Measurements from ENCODE around the gene PTPRN.
A peak's percentile ranks its signal among the peaks of the same experiment; 100 is the strongest.
"Not testable (repeated sequence)": the region's sequence is repeated elsewhere in the genome, so short reads cannot be mapped to it uniquely, and the experiment has no call there.

PTPRN gene

DNA sequence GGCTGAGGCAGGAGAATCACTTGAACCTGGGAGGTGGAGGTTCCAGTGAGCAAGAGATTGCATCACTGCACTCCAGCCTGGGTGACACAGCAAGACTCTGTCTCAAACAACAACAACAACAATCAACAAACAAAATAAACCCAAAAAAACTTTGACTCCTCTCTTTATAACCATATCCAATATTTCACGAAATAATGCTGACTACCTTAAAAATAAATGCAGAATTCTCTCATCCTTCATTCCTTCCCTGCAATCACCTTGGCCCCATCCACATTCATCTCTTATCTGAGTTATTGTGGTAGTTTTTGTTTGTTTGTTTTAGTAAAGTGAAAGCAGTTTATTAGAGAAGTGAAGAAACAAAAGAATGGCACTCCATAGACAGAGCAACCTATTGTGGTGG, 3.2 kb downstream of the PTPRN start:
- no peak for DNase-seq

DNA sequence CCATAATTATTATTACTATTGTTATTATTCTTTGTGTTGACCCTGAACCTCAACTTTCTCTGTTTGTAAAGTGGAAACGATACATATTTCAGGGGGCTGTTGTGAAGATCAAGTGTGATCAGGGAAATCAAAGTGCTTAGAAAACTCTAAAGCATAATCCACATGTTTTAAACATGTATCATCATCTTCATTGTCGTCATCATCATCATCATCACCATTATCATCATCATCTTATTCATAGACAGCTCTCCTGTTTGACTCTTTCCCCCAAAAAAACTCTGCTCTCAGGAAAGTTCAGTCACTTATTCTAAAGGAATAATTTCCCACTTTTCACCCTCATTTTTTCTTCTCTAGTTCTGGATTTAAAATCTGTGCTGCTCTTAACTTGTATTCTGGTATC, 5.0 kb downstream of the PTPRN start:
- DNase-seq = no peak

DNA sequence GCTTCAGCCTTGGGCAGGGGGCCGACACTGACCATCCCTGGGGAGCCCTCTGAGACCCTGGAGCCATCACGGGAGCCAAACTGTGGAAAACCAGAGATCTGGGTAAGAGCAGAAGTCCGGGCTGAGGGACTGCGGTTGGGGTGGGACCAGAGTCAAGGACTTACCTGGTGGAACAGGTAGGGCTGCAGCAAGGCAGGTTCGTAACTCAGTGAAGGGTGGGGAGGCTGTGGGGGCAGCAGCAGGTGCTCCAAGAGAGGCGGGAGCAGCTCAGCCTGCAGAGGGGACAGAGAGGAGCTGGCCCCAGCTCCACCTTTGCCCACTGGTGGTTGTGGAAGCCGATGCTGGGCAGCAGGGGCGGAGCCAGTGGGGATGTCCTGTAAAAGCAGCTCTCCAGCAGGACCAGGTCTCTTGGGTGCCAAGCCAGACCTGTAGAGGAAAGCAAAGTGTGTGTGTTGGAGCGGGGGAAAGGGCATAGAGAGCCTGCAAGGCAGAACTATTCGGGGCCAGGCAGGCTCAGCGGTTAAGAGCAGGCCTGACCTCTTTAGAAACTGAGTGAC, 6.7 kb downstream of the PTPRN start:
- no peak for DNase-seq

DNA sequence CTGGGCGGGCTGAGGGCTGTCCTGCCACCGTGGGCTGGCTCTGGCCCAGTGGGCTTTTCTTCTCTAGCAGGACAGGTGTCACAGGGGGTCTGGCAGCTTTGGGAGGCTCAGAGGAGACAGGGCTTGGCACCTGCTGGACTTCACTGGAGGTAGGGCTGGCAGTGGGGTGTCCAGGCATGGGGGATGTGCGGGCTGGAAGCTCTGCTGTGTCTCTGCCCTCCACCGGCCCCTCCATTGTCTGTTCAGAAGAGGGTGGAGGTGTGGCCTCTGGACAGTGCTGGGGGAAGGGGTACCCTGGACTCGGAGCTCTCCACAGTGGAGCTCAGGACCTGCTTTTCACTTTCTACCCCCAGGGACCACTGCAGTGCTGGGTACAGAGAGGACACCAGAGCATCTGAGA, 9.2 kb downstream of the PTPRN start:
- DNase-seq = no peak

DNA sequence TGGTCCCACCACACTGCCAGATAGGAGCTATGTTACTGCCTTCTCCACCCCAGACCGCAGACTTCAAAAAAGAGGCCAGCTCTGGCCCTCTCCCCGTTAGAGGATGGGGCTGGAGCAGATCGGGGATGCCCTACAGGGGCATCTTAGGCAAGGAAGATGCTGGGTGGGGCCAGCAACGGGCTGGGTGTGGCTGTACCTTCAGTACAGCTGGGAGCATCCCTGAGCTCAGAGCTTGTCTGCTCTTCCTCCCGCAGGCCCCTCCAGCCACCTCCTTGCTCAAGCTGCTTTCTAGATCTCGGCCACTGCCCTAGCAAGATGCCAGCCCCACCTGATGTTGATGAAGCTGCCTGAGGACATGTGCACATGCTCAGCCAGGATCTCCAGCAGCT, 9.8 kb downstream of the PTPRN start:
- DNase-seq = no peak

DNA sequence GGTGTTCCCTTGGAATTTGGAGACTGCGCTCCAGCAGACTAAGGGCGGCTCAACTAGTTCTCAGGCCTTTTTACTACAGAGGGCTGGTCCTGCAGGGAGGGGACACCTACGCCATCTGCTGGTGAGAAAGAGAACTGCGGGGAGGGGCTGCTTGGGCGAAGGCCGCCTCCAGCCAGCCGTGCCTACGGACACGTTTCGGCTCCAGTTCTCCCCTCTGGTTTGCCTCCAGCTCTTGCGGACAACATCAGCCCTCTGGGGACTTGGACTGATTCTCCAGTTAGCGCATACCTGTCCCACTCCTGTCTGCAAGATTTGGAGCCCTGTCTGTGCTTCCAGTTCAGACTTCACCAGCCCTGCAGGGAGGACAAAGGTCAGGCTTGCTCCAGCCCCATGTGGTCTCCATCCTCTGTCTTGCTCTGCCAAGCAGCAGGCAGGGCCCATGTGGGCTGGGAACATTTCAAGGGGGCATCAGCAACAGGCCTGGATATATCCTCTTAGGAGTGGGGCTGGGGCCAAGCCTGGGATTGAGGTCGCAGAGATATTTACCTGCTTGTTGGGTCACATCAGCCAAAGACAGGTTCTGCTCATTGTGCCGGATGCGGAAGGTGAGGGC, 10.3 kb downstream of the PTPRN start:
- DNase-seq = peak; percentile 53

DNA sequence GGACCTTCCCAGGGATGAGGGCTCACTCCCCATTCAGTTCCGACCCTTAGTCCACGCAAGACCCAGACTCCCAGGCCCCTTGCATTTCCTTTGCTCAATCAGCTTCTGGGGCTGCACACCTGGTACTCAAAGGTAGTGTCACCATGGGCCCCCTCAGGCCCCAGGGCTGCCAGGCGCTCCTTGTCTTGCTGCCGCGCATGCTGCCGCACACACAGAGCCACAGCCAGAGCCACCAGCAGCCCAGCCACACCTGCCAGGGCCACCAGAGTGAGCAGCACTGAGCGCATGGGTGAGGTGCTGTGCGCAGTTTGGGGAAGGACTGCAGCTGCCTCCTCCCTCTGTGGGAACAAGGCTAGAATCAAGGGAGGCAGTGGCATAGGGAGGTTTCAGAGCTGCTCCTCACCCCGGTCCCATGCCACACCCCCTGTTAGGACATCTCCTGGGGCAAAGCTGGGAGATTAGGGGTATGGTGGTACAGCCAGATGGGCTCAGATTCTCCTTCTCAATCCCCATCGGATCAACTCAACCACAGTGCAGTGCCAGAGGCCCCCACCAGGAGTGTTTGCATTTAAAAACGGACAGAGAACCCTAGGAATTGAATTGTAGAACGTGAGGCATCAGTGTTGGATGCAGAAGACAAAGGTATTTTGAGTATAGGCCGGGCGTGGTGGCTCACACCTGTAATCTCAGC, 11.3 kb downstream of the PTPRN start:
- DNase-seq = no peak

DNA sequence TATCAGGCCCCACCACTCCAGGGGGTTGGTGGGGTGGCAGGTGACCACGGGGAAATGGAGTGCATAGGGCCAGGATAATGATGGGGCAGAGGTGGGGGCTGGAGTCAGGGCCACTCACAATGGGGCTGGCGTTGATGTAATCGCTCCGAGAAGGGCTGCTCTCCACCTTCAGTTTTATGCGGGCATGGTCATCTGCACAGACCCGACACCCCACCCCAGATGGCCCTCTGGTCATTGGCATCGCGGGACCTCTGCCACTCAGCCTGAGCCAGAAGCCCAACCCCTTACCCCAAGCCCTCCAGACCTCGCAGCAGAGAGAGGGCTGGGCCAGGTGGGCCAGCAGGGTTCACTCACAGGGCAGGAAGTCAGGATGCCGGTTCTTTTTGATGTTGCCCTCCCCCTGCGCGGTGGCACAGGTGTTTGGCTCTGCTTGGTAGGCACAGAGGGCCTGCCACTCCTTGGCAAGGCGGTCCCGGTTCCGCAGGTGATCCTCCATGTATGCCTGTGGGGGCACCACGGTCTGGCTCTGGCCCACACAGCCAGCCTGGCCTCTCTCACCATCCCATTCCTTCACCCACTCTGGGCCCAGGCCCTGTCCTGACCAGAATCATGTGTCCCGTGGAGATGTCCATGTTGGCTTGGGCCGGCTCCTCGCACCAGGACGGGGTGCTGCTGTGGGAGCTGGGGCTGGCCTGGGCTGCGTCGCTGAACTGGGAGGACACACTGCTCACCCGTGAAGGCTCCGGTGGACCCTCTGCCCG, 12.4 kb downstream of the PTPRN start:
- no peak for DNase-seq

DNA sequence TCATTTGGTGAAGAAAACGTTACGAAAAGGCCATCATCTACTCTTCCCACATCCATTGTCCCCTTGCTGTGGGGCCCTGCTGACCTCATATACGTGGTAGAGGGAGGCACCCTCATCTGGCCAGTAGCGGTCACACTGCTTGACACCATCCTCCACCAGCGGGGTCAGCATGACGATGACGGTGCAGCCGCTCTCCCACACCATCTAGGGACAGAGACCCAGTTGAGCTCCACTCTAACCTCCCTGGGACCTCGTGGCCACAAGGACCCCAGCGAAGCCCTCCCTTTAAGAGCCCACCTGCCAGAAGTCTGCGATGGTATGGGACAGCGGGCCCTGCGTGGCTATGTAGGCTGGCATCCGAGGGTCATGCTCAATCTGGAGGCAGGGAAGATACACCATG, 13.1 kb downstream of the PTPRN start:
- no peak for DNase-seq

DNA sequence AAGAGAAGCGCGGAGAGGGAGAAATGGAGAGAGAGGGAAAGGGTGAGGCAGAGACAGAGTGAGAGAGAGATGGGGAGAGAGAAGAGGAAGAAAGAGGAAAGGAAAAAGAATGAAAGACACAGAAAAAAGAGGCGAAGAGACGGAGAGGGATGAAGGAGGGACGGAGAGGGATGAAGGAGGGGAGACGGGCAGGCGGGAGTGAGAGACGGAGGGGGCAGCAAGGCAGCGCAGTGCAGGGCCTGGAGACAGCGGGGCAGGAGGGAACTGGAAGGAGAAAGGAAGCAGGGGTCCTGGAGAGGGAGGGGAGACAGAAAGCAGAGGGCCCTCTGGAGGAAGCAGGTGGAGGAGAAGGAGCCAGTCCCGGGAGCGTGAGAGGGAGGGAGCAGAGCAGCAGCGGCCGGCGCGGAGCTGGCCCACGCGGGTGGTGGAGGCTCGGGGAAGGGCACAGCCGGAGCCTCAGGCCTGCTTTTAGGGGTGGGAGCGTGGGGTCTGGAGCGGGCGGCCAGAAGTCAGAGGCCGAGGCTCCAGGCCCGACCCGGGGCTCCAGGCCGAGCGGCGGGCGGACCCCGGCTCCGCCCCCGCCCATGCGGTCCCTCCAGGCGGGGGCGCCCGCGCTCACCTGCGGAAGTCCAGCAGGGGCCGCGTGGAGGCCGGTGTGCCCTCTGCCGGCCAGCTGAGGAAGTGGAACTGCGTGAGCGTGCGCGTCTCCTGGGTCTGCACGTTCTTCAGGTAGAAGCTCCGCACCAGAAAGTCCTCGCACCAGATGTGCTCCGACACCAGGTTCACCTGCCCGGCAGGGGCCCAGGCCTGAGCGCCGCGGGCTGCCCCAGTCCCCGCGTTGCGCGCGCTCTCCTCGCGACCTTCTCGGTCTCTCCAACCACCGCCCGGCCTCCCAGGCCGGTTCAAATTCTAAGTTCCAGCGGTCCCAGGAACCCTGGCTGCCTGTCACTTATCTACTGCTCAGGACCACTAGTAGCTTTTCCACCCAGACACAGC, 14.5 kb downstream of the PTPRN start:
- DNase-seq = peak; percentile 73

DNA sequence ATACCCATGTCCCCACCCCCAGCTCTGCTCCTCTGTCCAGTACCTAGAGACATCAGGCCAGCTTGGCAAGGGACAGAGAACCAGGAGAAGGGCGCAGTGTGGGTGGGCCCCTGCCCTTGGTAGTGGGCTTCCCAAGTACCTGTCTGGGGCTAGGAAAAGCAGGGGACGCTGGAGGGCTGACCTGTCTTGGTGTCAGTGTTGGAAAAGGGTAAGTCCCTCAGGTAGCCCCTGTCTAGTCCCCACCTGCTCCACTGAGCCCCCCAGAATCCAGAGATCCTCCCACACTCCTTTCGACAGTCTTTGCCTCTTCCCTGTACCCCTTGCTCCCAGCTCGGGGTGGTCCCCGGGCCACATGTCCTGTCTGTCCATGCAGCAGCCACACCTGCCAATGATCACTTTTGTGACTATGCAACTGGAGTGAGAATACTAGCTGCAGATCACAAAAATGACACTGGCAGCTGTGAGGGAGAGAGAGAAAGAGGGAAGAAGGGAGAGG, 15.4 kb downstream of the PTPRN start:
- DNase-seq = no peak

DNA sequence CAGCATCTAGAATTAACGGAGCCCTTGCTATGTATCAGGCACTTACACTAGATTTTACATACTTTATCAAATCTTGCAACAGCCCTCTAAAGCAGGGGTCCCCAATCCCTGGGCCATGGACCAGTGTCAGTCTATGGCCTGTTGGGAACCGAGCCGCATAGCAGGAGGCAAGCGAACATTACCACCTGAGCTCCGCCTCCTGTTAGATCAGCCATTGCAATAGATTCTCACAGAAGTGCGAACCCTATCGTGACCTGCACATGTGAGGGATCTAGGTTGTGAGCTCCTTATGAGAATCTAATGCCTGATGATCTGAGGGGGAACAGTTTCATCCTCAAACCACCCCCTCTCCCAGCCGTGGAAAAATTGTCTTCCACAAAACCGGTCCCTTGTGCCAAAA, 16.6 kb downstream of the PTPRN start:
- no peak for DNase-seq

DNA sequence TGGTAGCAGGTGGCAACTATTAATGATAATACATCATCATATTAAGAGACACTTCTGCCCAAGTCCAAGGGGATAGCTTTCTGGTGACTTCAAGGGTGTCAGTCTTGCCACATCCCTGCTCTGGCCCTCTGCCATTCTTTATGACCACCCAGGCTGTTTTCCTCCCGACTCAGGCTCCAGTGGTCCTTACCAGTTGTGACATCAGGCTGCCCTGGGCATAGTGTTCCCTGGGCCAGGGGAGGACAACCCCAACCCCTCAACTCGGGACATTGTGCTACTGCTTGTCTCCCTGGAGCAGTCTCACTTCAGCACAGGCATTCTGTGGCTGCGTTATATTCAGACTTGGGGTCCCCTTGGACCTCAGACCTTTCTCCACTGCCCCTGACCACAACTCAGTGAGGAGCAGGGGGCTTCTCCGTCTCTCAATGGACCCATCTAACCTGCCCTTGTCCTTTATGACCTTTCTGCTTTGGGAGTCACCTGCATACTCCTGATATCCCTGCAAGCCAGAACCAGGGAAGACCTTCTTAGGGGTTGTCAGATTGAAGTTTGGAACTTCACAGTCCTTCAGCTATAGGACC, 17.2 kb downstream of the PTPRN start:
- no peak for DNase-seq

DNA sequence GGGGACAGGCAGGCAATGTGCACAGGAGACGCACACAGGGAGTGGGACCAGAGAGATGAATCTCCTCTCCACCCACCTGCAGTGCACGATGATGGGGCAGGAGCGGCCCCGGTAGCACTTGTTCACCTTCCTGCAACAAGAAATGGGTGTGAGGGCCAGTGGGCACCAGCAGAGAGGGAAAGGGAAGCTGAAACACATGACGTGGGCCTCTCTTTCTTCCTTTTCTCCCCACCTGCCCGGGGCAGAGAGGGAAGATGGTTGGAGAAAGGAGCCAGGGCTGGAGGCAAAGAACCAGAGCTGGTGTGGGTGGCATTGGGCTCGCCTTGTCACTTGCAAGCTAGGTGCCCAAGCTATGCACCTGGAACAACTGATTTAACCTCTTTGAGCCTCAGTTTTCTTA, 17.8 kb downstream of the PTPRN start:
- no peak for DNase-seq

DNA sequence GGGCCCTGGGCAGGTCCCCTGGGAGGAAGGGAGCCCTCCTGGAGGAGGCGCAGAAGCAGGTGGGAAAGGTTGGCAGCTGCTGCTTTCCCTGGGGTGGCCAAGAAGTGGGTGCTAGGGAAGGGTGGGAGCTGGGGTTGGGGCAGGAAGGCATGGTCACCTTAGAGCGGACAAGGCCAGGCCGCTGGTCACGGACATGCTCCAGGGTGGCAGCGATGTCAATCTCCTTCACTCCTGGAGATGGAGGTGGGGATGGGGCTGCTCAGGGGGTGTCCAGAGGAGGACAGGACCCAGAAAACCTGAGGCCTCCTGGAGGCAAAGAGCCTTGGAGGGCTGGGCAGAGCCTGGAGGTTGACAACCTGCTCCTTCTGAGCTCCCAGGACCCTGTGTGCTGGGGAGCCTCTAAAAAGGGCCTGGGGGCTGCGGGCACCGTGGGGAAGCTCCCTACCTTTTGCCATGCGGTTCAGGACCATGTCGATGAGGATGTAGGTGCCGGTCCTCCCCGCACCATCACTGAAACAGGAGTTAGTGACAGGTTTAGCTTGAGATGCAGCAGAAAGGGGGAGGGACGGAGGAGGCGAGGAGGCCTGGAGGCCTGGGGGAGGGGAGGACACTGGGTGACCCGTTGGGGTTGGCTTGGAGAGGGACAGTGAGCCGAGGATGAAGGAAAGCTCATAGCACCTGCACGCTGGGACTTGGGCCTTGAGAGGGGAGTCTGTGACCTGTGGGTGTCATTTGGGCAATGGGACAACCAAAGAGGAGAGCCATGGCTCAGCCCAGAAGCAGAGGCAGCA, 18.6 kb downstream of the PTPRN start:
- DNase-seq = no peak

DNA sequence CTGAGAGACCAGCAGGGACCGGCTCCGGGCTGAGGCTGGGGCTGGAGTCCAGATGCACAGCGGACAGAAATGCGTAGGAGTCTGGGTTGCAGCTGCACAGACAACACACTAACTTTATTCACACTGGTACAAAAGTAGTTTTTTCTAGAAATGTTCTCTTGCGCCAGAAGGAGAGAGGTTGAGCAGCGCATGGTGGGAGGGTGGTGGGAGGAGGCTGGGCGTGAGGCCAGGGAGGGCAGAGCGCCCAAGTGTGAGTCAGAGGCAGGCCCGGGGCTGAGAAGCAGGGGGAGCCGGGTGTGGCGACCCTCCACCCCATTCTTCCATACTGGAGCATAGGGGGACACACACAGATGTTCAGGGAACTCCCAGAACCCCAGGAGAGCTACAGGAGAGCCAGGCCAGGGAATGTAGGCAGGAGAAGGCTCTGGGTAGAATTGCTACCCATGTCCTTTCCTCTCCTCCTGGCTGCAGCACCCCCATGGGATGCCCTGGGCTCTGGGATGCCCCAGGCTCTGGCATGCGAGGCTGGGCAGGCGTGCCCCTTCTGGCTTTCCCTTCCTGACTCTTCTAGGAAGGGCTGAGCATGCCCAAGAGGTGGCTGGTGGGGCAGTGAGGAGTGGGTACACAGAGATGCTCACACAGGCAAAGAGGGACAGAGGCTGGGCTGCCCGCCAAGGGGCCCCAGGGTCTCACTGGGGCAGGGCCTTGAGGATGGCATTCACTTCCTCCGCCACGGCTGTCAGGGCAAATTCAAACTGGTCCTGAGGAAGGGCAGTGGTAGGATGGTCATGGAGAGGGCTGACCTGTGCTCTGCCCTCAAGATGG, 19.5 kb downstream of the PTPRN start:
- peak; percentile 80 for DNase-seq

DNA sequence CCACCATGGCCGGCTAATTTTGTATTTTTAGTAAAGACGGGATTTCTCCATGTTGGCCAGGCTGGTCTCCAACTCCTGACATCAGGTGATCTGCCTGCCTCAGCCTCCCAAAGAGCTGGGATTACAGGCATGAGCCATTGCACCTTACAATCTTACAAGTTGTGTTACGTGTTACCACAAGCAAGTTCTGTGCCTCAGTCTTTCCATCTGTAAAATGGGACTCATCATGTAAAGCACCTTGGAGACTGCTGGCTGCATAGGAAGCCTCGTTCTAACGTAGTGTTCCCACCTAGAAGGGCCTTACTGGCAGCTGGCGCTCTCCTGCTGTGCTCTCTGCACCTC, 20.0 kb downstream of the PTPRN start:
- peak; percentile 80 for DNase-seq

DNA sequence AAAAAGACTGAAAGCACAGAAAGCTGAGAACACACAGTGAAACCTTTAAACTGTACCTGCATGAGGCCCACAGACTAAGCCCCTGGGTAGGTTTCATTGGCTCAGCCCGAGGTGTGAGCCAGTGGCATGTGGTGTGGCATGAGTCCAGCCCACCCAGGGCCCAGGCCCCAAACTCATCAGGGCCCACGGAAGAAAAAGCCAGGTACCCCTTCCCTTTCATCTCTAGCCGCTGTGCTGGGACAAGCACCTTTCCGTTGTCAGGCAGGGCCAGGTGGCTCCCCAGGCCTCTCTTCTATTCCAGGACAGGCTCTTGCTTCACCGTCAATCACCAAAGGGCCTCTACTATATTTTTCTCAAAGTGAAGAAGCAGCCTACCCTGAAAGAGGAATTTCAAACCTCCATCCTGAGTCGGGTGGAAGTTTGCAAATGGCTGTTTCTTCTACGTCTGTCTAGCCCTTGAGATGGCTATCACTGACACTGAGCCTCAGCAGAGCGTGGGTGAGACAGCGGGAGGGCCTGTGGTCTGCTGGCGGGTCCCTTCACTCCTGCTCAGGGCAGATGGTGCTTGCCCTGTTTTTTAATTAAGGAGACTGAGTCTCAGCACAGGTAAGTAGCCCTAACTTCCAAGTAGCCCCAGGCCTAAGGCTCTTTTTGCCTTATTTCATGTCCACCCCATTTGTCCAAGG, 21.5 kb downstream of the PTPRN start:
- no peak for DNase-seq

DNA sequence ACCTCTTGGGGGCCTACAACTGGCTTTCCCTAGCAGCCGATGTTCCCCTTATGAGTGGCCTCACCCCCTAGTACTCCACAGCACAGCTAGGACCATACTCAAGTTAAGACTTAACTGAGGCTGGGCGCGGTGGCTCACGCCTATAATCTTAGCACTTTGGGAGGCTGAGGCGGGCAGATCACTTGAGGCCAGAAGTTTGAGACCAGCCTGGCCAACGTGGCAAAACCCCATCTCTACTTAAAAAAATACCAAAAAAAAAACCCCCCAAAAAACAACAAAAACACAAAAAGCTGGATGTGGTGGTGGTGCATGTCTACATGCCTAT, 22.1 kb downstream of the PTPRN start:
- not testable (repeated sequence) for DNase-seq
